ENCODE measurements around the gene HABP4. TPM values are rescaled to one million over a fixed set of nuclear protein-coding genes. Genes with fewer than 3 reads are reported as not detected.

The HABP4 gene
- total and polyA plus RNA-seq, 10 donors = 6.3 to 10.6 (median 7.7) TPM

DNA sequence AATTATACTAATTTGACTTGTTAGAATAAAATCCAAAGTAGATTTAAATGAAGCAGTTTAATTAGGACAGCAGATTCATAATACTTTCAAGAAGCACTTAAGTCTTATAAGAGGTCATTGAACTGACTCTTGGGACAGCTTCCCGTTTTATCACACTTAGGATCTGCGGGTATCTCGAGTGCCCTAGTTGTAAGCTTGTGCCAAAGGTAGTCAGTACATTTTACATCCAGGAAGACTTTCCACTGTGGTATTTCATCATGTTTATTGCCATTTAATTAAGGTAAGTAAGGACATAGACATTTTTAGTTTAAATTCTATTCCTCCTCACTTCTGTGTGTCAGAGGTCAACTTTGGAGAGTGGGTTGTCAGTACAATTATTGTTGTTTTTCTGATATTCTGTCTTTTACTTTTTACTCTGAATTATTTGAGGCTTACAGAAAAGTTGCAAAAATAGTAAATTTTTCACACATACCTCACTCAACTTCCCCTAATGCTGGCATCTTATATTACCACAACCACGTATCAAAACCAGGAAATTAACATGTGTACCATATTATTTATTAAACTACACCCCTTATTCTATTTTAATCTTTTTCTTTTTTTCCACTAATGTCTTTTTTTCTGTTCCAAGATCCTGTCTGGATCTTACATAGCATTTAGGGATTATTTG is 24.3 kb upstream of the HABP4 start:
- Histone ChIP-seq H3K4me3 (no peak overlapping the region), H3K4me1 (peaks cover 0 to 20% (median 6%) of the 10 kb centered on the region in 6 donors), H3K36me3 (no peaks in the 10 kb centered on the region), H3K27ac (peak overlapping the region in 1 of 8 donors; percentile 45), H3K27me3 (replicated peaks in 1 of 7) (no peaks in the 10 kb centered on the region), H3K9me3 (no peaks in the 10 kb centered on the region)
- 34 to 45% (median 42%) methylated on average over 4 of the region's 4 CpGs for WGBS, 5 donors
- intact Hi-C loops (cut with DNase I; ENCODE audit: low total_unique reads) = no loop called here
- DNase-seq = no peak
- TF ChIP-seq POLR2A (IDR thresholded peaks at IDR 0.05) (no peak), POLR2AphosphoS5 (IDR thresholded peaks at IDR 0.05) (no peak)
- TF ChIP-seq, protein P1, sequence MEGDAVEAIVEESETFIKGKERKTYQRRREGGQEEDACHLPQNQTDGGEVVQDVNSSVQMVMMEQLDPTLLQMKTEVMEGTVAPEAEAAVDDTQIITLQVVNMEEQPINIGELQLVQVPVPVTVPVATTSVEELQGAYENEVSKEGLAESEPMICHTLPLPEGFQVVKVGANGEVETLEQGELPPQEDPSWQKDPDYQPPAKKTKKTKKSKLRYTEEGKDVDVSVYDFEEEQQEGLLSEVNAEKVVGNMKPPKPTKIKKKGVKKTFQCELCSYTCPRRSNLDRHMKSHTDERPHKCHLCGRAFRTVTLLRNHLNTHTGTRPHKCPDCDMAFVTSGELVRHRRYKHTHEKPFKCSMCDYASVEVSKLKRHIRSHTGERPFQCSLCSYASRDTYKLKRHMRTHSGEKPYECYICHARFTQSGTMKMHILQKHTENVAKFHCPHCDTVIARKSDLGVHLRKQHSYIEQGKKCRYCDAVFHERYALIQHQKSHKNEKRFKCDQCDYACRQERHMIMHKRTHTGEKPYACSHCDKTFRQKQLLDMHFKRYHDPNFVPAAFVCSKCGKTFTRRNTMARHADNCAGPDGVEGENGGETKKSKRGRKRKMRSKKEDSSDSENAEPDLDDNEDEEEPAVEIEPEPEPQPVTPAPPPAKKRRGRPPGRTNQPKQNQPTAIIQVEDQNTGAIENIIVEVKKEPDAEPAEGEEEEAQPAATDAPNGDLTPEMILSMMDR (IDR thresholded peaks at IDR 0.05 in 8 of 11, conservative IDR thresholded peaks at IDR 0.05 in 3 of 11) = no peak

DNA sequence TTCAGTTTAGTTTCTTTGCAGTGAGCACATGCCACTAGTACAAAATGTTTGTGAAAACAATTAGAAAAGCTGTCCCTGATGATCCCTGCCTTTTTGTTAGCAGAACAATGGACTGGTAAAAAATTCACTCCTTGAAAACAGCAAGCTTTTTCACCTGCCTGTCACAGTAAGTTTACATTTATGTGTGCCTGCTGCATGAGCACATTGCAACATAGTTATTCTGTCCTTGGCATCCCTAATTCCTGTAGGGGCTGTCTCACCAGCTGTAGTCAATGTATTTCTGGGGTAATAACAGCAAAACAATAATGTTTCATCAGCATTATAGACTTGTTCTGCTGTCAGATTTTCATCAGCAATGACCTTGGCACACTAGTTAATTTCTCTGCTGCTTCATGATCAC is 20.2 kb upstream of the HABP4 start:
- H3K27me3 ChIP-seq (replicated peaks in 1 of 7) = no peaks in the 10 kb centered on the region
- TF ChIP-seq POLR2AphosphoS5 (IDR thresholded peaks at IDR 0.05) (no peak), POLR2A (IDR thresholded peaks at IDR 0.05) (no peak)
- TF ChIP-seq, protein P1 (IDR thresholded peaks at IDR 0.05 in 8 of 11, conservative IDR thresholded peaks at IDR 0.05 in 3 of 11) = no peak

DNA sequence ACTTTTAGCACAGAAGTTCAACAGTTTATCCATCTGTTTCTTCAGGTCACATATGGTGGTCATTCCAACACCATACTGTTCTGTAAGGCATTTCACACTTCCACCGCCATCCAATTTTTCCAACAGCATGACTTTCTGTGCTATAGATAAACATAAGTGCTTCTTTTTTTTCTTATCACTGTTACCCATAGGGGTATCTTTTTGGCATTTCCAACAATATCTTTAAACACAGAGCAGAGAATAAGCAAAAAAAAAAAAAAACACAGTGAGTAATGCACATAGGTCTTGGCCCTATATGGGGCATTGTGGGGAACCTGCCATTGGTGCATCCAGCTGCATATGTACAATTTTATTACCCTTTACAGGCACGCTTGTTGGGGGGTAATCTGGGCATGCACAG is 19.6 kb upstream of the HABP4 start:
- 91 to 97% (median 94%) methylated on average over 2 of the region's 2 CpGs for WGBS, 5 donors
- TF ChIP-seq POLR2A (IDR thresholded peaks at IDR 0.05) (no peak), POLR2AphosphoS5 (IDR thresholded peaks at IDR 0.05) (no peak)
- TF ChIP-seq, protein P1 (IDR thresholded peaks at IDR 0.05 in 8 of 11, conservative IDR thresholded peaks at IDR 0.05 in 3 of 11) = no peak
- DNase-seq = no peak
- intact Hi-C loops (cut with DNase I; ENCODE audit: low total_unique reads) = no loop called here
- no peaks in the 10 kb centered on the region for H3K9me3 ChIP-seq
- H3K27ac ChIP-seq = no peak overlapping the region
- no peaks in the 10 kb centered on the region for H3K27me3 ChIP-seq (replicated peaks in 1 of 7)
- peaks cover 0 to 10% (median 0%) of the 10 kb centered on the region in 6 donors for H3K4me1 ChIP-seq
- no peak overlapping the region for H3K4me3 ChIP-seq
- no peaks in the 10 kb centered on the region for H3K36me3 ChIP-seq

More for the DNA sequence above, 20.2 kb upstream of the HABP4 start:
- intact Hi-C loops (cut with DNase I; ENCODE audit: low total_unique reads) = no loop called here
- Histone ChIP-seq H3K27ac (no peak overlapping the region), H3K4me3 (no peak overlapping the region), H3K4me1 (peaks cover 0 to 13% (median 0%) of the 10 kb centered on the region in 6 donors), H3K9me3 (no peaks in the 10 kb centered on the region), H3K36me3 (no peaks in the 10 kb centered on the region)
- no peak for DNase-seq

DNA sequence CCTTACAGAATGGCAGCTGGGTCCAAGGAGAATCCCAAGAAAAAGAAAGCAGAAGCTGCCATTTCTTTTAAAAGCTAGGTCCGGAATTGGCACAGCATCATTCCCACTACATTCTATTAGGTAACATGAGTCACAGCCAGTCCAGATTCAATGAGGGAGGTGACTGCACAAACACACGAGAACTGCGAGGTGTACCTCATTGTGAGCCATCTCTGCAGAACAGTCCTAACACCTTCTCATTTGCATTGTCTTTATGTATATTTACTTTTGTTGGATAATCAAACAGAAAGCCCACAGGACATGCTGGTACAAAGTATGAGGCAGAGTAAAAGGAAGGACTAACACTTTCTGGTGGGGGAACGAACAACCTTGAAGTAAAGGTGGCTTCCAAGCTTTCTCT is 14.6 kb upstream of the HABP4 start:
- DNase-seq = no peak
- Histone ChIP-seq H3K4me1 (no peaks in the 10 kb centered on the region), H3K4me3 (no peak overlapping the region), H3K27me3 (replicated peaks in 1 of 7) (no peaks in the 10 kb centered on the region), H3K27ac (no peak overlapping the region), H3K36me3 (no peaks in the 10 kb centered on the region), H3K9me3 (no peaks in the 10 kb centered on the region)
- WGBS, 5 donors = 85 to 98% (median 91%) methylated on average over 4 of the region's 4 CpGs
- no peak for TF ChIP-seq POLR2AphosphoS5 (IDR thresholded peaks at IDR 0.05)
- TF ChIP-seq, protein P1 (IDR thresholded peaks at IDR 0.05 in 8 of 11, conservative IDR thresholded peaks at IDR 0.05 in 3 of 11) = no peak
- no peak for TF ChIP-seq POLR2A (IDR thresholded peaks at IDR 0.05)
- intact Hi-C loops (cut with DNase I; ENCODE audit: low total_unique reads) = no loop called here

Measured in spleen (tissue), 11 donors.